HG03039 (cell line): ENCODE results near the gene TNS1.
"Not testable (repeated sequence)": the region's sequence is repeated elsewhere in the genome, so short reads cannot be mapped to it uniquely, and the experiment has no call there.

Source experiments
- ATAC-seq: cut with Tn5 transposase; IDR thresholded peaks from one replicate; pipeline ENCODE4 v1.9.1; 2021; ENCODE audit warnings: mild to moderate bottlenecking, moderate library complexity; ENCODE audit not compliant: unreplicated experiment

TNS1 gene

GRCh38 chr2:218030409-218031195 lies 27.8 kb upstream of the TNS1 start:
- no peak for ATAC-seq

DNA sequence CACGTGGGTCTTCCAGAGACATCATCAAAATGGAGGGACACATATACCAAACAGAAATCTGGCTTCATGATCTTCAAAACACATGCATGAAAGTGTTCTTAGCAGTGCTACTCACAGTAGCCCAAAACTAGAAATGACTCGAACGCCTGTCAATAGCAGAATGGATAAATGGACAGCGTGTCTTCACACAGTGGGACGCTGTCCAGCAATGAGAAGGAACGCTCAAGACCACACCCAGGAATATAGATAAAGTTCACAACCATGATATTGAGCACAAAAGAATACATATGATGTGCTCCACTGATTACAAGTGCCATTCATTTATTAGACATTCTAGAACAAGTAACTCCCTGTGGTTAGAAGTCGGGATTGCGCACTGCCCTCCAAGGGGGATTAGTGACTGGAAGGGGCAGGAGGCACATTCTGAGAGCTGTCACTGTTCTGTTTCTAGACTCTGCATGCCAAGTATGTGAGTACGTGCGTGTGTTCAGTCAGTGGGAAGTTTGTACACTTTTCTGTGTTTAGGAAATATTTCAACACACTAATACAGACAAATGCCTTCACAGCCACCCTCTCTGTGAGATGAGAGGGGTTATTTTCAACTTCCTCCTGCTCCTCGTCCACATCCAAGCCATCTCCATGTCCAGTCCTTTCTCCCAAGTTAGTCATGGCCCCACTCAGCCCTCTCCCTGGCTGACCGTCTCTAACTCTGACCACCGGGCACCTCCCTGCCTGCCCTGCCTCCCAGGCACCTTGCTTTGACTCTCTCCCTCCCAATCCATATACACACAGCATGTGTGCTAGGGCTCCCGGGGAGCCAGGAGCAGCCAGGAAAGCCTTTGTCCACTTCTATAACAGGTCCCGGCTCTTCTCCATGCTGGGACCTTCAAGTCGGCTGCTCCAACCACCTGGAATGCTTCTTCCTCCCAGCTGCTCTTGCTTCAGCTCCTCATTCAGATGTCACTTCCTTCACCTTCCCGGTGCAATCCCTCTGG lies 26.9 kb upstream of the TNS1 start:
- ATAC-seq = no peak

GRCh38 chr2:218028562-218029348 lies 26.0 kb upstream of the TNS1 start:
- ATAC-seq = no peak

DNA sequence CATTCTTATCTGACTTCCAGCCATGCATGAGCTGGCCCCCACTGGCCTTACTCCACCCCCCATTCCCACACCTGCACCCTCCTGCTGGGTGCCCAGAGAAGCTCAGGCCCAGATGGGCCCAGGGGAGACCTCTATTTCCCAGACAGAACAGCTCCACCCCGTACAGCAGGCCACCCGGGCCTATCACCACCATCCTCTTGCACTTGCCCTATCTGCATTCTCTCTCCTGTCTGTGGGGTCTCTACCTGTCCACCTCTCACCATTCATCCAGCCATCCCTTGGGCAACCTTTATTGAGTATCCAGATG lies 25.3 kb upstream of the TNS1 start:
- no peak for ATAC-seq

DNA sequence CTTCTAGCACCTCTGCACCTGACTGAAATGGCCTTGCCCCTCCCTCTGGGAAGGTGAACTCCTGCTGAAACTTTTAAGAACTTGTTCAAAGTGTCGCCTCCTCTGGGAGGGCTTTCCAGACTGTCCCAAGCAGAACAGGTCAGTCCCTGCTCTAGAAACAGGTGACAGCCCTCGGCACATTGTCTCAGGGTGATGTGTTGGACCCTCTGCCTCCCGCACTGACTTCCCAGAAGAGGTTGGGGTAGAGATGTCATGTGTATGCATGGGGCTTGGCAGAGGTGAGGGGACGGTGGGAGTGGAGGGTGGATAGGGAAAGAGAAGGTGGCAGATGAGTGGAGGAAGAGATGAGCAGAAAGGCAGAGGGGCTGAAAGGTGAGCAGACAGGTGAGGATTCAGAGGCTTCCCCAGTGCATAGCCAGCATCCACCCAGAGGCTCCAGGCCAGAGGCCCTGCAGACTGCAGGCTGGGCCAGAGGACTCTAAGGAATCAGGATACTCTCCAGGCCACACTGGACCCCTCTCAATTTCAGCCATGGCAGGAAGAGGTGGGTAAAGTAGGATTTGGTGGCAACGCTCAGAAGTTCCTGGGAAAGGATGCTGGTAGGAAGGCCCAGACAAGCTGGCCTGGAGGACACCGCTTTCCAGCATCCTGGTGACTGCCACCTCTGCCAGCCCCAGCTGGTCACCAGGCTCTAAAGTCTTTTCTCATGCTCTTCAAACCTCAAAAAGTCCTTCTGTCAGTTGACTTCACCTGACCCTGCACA lies 24.8 kb upstream of the TNS1 start:
- no peak for ATAC-seq

GRCh38 chr2:218026676-218027425 lies 24.1 kb upstream of the TNS1 start:
- no peak for ATAC-seq

DNA sequence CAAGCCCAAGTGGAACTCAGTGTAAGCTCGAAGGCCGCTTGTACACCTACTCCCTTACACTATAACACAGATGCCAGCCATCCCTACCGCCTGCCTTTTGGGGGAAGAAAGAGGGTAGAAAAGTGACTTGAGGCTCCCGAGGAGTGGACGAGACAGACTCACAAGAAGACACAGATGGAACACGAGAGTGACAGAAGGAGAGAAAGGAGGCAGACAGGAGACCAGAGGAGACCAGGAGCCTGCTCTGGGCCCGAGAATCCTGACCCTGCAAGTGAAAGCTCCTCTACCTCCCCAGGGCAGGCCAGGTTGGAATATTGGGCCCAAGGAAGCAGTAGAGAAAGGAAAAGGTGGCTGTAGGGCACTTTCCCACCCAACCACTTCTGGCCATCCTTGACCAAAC lies 23.4 kb upstream of the TNS1 start:
- ATAC-seq = no peak

DNA sequence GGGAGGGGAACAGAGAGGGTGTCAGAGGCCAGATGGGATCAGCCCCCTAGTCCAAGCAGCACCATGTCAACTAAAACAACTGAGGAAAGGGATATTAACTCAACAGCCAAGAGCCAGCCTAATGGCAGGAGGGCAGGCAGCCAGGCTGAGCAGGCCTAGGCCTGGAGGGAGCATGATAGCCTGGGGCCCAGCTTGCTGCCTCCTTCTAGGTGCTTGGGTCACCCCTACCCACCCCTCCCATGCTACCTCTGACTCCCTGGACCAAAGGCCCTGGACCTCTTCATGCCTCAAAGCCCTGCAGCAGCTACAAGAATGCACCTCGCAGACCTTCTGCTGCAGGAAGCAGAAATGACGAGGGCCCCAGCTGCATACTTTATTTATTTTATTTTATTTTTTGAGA lies 22.1 kb upstream of the TNS1 start:
- ATAC-seq = no peak

GRCh38 chr2:218024336-218024735 lies 21.5 kb upstream of the TNS1 start:
- no peak for ATAC-seq

DNA sequence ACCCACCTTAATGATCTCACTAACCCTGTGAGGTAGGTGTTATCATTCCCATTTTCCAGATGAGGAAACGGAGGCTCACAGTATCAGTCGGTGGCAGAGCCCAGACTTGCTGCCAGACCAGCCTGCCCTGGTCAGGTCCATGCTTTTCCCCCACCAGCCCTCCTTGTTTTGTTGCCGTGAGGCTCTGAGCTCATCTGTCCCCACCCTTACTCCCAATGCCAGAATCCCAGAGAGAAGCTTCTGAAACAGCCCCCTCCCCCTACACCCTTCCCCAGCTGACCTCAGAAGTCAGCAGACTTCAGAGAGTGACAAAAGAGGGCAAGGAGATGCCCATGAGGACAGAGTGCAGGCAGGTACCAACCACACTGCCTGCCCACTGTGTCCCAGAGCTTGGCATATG lies 20.8 kb upstream of the TNS1 start:
- no peak for ATAC-seq

GRCh38 chr2:218022851-218023530 lies 20.2 kb upstream of the TNS1 start:
- no peak for ATAC-seq

DNA sequence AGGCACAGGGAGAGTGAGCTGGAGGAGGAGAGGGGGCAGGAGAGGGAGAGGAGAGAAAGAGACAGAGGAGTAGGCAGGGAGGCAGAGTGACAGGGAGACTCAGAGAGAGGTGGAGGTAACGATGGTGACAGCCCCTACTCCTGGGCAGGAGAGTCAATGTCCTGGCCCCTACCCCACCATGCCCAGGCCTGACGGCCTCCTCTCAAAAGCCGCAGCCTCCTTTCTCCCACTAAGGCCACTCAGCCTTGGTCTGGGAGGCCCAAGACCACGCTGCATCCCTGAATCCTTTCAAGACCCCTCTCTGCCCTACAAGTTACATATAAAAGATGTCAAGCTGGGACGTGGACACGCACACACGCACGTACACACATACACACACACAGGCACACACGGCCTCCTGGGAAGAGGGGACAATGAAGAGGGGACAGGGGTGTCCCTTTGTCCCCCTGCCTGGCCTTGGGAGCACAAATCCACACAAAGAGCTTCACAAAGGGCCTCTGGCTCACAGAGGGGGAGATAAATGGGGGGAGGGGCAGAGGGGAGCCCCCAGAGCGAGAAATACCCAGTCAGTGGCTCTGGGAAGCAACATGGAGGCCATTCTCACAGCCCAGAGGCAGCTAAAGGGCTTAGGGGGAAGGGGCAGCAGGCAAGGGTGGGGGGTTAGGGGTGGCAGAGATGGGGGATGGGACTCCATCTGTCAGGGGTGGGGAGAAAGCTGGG lies 19.5 kb upstream of the TNS1 start:
- ATAC-seq = no peak

- no peak for ATAC-seq
Observed at GRCh38 chr2:218021536-218022071, 18.8 kb upstream of the TNS1 start.

DNA sequence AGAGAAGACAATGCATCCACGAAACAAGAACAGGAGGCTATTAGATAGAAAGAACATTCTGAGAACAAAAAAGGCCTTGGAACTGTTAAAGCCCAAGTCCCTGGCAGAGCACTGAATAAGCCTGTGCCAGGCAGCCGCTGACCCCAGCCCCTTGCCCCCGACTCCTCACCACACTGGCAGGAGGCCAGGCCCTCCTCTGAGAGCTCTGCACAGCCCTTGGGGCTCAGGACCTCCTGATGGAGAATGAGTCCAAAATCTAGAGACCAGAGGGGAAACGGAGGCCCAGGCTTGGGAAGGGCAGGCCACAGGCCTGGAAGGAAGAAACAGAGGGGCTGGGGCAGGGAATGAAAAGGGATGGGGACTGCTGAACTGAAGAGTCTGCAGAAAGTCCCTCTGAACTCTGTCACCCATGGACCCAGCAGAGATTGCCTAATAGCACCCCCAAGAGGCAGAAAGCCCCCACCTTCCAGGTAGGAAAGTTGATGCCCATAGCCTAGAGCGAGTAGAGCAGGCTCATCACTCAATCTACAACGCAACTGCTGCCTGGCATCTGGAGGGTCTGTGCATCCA lies 18.3 kb upstream of the TNS1 start:
- ATAC-seq = no peak

GRCh38 chr2:218020281-218020680 lies 17.5 kb upstream of the TNS1 start:
- ATAC-seq = no peak

DNA sequence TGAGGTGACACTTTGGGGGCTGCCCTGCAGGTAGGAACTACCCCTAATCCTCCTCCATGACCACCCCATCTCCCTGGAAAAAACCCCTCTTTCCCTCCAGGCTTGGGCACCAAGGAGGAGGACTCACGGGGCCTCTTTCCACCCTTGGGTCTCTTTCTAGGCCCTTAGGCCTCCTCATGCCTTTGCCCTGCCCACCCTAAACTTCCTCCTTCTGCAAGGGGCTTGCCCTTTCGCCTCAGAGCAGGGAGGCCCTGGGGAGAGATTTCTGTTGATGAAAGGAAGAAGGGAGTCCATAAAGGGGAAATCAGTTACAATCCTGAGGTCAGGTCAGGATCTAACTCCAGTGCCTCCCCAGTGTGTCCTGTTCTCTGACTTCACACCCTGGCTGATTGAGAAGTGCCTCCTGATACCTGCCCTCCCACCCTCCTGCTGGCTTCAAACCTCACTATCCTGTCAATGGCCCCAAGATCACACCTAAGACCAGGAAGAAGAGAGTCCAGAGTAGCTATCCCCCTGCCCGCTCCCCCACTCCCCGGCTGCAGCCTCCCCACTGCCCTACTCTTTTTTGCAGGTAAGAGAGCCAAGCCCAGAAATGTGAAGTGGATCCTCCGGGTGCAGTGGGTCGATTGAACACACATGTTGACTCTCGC lies 16.7 kb upstream of the TNS1 start:
- no peak for ATAC-seq

- ATAC-seq = not testable (repeated sequence)
Observed at GRCh38 chr2:218018842-218019125, 16.0 kb upstream of the TNS1 start.
